CD14-positive monocyte (primary cell): ENCODE data around the gene KIAA0232. TPM values are rescaled to one million over a fixed set of nuclear protein-coding genes. Genes with fewer than 3 reads are reported as not detected.
A peak's percentile ranks its signal among the peaks of the same experiment; 100 is the strongest.
"Not testable (repeated sequence)": the region's sequence is repeated elsewhere in the genome, so short reads cannot be mapped to it uniquely, and the experiment has no call there.

Experiments
- DNase-seq, 3 donors: peaks; one replicate each; pipeline ENCODE4 v3.0.0-alpha.2; 2011 to 2022
- H2AFZ ChIP-seq: 2 replicates; pipeline ENCODE4 v1.6.0; 2012; ENCODE audit warnings: mild to moderate bottlenecking, low read depth, low read length, inconsistent platforms; ENCODE audit not compliant: insufficient read depth, poor library complexity, severe bottlenecking
- H3K27ac ChIP-seq, 2 donors: 1 replicate in 1 of 2; 2 replicates in 1 of 2; pipeline ENCODE4 v1.5.1; 2012 to 2013; ENCODE audit warnings: low read length in 2 of 2, control low read depth in 1 of 2, inconsistent platforms in 1 of 2, low read depth in 1 of 2, mild to moderate bottlenecking in 1 of 2
- H3K27me3 ChIP-seq, 2 donors: one replicate each; pipeline versions ENCODE4 v1.6.0 to v1.6.1; 2011 to 2013; ENCODE audit warnings: low read length in 2 of 2; ENCODE audit not compliant: control insufficient read depth in 2 of 2, insufficient read depth in 2 of 2
- H3K36me3 ChIP-seq, 2 donors: replicated peaks in 1 of 2; 1 replicate in 1 of 2; 2 replicates in 1 of 2; pipeline versions ENCODE4 v1.5.1 to v1.6.1; 2012 to 2013; ENCODE audit warnings: low read length in 2 of 2, control low read depth in 1 of 2, inconsistent platforms in 1 of 2, mild to moderate bottlenecking in 1 of 2; ENCODE audit not compliant: insufficient read depth in 2 of 2, control insufficient read depth in 1 of 2
- H3K4me1 ChIP-seq, 2 donors: 1 replicate in 1 of 2; 2 replicates in 1 of 2; pipeline versions ENCODE4 v1.5.1 to v1.6.1; 2012 to 2013; ENCODE audit warnings: low read length in 2 of 2, control low read depth in 1 of 2, inconsistent platforms in 1 of 2, mild to moderate bottlenecking in 1 of 2, moderate library complexity in 1 of 2; ENCODE audit not compliant: insufficient read depth in 2 of 2, control insufficient read depth in 1 of 2
- H3K4me2 ChIP-seq: replicated peaks from 2 replicates; pipeline ENCODE3; 2012; ENCODE audit warnings: low read length, moderate library complexity, mild to moderate bottlenecking; ENCODE audit not compliant: poor library complexity, severe bottlenecking; ENCODE audit errors: extremely low read depth
- H3K4me3 ChIP-seq, 3 experiments: fragments of 200-600 bp in 1 of 3; sonication (generic) in 1 of 3; replicated peaks in 1 of 3; 1 replicate in 2 of 3; 2 replicates in 1 of 3; pipeline ENCODE4 v1.5.1; 2011 to 2013; ENCODE audit warnings: low read length in 3 of 3, mild to moderate bottlenecking in 3 of 3, control low read depth in 2 of 3, low read depth in 2 of 3, inconsistent platforms in 1 of 3, moderate library complexity in 1 of 3
- H3K79me2 ChIP-seq: 2 replicates; pipeline ENCODE4 v1.6.0; 2012; ENCODE audit warnings: mild to moderate bottlenecking, control low read depth, inconsistent platforms, low read length, moderate library complexity; ENCODE audit not compliant: insufficient read depth
- H3K9ac ChIP-seq: 2 replicates; pipeline ENCODE4 v1.6.0; 2017; ENCODE audit warnings: low read length, mild to moderate bottlenecking; ENCODE audit not compliant: insufficient read depth, poor library complexity, severe bottlenecking
- H3K9me3 ChIP-seq, 2 donors: replicated peaks in 1 of 2; 1 replicate in 1 of 2; 2 replicates in 1 of 2; pipeline versions ENCODE4 v1.5.1 to v1.6.1; 2012 to 2013; ENCODE audit warnings: low read length in 2 of 2, control low read depth in 1 of 2; ENCODE audit not compliant: control insufficient read depth in 1 of 2, insufficient read depth in 1 of 2
- H4K20me1 ChIP-seq: 2 replicates; pipeline ENCODE4 v1.6.0; 2012; ENCODE audit warnings: mild to moderate bottlenecking, low read length, control low read depth, moderate library complexity; ENCODE audit not compliant: insufficient read depth
- H3K27ac Mint-ChIP-seq, 7 donors: one replicate each; pipeline ENCODE4 v1.8.0; 2020; ENCODE audit warnings: mild to moderate bottlenecking in 7 of 7, mixed read lengths in 7 of 7, moderate library complexity in 6 of 7, inconsistent platforms in 2 of 7
- H3K27me3 Mint-ChIP-seq, 3 donors: one replicate each; pipeline ENCODE4 v1.8.0; 2021 to 2022; ENCODE audit warnings: low read depth in 3 of 3, mild to moderate bottlenecking in 3 of 3, mixed read lengths in 3 of 3, moderate library complexity in 3 of 3, inconsistent platforms in 1 of 3
- H3K36me3 Mint-ChIP-seq, 2 donors: one replicate each; pipeline ENCODE4 v1.8.0; 2020; ENCODE audit warnings: mixed read lengths in 2 of 2, inconsistent platforms in 1 of 2, mild to moderate bottlenecking in 1 of 2
- H3K4me1 Mint-ChIP-seq: one replicate; pipeline ENCODE4 v1.8.0; 2020; ENCODE audit warnings: mild to moderate bottlenecking, mixed read lengths
- H3K4me3 Mint-ChIP-seq, 2 donors: one replicate each; pipeline ENCODE4 v1.8.0; 2020; ENCODE audit warnings: mild to moderate bottlenecking in 2 of 2, mixed read lengths in 2 of 2, moderate library complexity in 1 of 2
- H3K9me3 Mint-ChIP-seq, 7 donors: one replicate each; pipeline ENCODE4 v1.8.0; 2020 to 2022; ENCODE audit warnings: mixed read lengths in 7 of 7, mild to moderate bottlenecking in 6 of 7, moderate library complexity in 6 of 7, inconsistent platforms in 2 of 7
- CTCF ChIP-seq: fragments of 200-600 bp; IDR thresholded peaks from one replicate; pipeline ENCODE4 v1.8.0; 2022; ENCODE audit warnings: antibody characterized with exemption, mild to moderate bottlenecking
- WGBS: methylation state at CpG from one replicate; pipeline ENCODE4 v1.1.5; 2013; ENCODE audit warnings: missing lambda C conversion rate; ENCODE audit not compliant: insufficient coverage; 5-methylcytosine and 5-hydroxymethylcytosine counted together
- intact Hi-C, 2 donors: fragments of 100-400 bp; cut with micrococcal nuclease; formaldehyde crosslinking; loops; one replicate each; pipeline versions ENCODE4 v1.15.0 to v1.15.1; 2023
- polyA plus RNA-seq, 3 donors: library from polyadenylated mRNA; depleted of rRNA in 1 of 3; unstranded in 2 of 3; stranded (reverse) in 1 of 3; fragments of 300-500 nt in 2 of 3; fragments of >200 nt in 1 of 3; fragmentation: Illumina TruSeq in 2 of 3; gene quantifications; 1 replicate in 2 of 3; 2 replicates in 1 of 3; pipeline ENCODE4 v1.2.3, GENCODE V29; 2012 to 2021

Gene KIAA0232
- polyA plus RNA-seq, 3 donors: 12.3 to 27.3 (median 20.6) TPM

- Histone ChIP-seq H3K9me3 (peaks cover 9 to 18% of the 10 kb centered on the region in 2 donors), H2AFZ (no peak overlapping the region), H3K4me2 (no peak overlapping the region), H3K4me3 (no peak overlapping the region), H3K4me1 (peaks cover 87 to 93% of the 10 kb centered on the region in 2 donors), H3K27ac (peak overlapping the region in 1 of 2 donors; percentile 88), H3K79me2 (no peaks in the 10 kb centered on the region), H3K27me3 (no peaks in the 10 kb centered on the region), H3K9ac (no peak overlapping the region), H3K36me3 (no peaks in the 10 kb centered on the region), H4K20me1 (no peaks in the 10 kb centered on the region)
- peaks cover 88% of the 10 kb centered on the region for H3K4me1 Mint-ChIP-seq
- H3K27ac Mint-ChIP-seq: peak overlapping the region; percentile 35 to 99 (median 97)
- H3K36me3 Mint-ChIP-seq: peaks cover 8% of the 10 kb centered on the region in 2 donors
- WGBS: no CpG with 5 or more reads among the region's 3 CpGs
- peaks cover 5 to 20% (median 17%) of the 10 kb centered on the region in 7 donors for H3K9me3 Mint-ChIP-seq
- H3K4me3 Mint-ChIP-seq: no peak overlapping the region
- DNase-seq: no peak
- intact Hi-C loops: loop anchor here in 1 of 2 donors (5.0 kb wide), 1 partner anchor 52 kb away; no protein-coding TSS in a partner anchor
- peaks cover 1 to 2% (median 1%) of the 10 kb centered on the region in 3 donors for H3K27me3 Mint-ChIP-seq
- no peak for TF ChIP-seq CTCF
Observed at GRCh38 chr4:6890358-6890757, 107.8 kb downstream of the KIAA0232 start.

GRCh38 chr4:6890971-6891370 lies 108.4 kb downstream of the KIAA0232 start:
- not testable (repeated sequence) for H3K36me3 Mint-ChIP-seq, H3K27me3 ChIP-seq, H3K9ac ChIP-seq, H3K79me2 ChIP-seq, H4K20me1 ChIP-seq, H3K36me3 ChIP-seq, H3K27me3 Mint-ChIP-seq, H2AFZ ChIP-seq, DNase-seq, H3K4me3 ChIP-seq, H3K4me3 Mint-ChIP-seq, H3K4me2 ChIP-seq
- Mint-ChIP-seq H3K4me1 (peaks cover 81% of the 10 kb centered on the region), H3K27ac (peak overlapping the region; percentile 94 to 99 (median 97)), H3K9me3 (peaks cover 6 to 20% (median 18%) of the 10 kb centered on the region in 7 donors)
- intact Hi-C loops: loop anchor here in 1 of 2 donors (5.0 kb wide), 1 partner anchor 51 kb away; no protein-coding TSS in a partner anchor
- Histone ChIP-seq H3K9me3 (peaks cover 9 to 19% of the 10 kb centered on the region in 2 donors), H3K4me1 (peaks cover 81 to 87% of the 10 kb centered on the region in 2 donors), H3K27ac (peak overlapping the region; percentile 80 to 88)
- WGBS: 64% methylated on average over 7 of the region's 9 CpGs
